ENCODE results near the gene SNX1.

DNA sequence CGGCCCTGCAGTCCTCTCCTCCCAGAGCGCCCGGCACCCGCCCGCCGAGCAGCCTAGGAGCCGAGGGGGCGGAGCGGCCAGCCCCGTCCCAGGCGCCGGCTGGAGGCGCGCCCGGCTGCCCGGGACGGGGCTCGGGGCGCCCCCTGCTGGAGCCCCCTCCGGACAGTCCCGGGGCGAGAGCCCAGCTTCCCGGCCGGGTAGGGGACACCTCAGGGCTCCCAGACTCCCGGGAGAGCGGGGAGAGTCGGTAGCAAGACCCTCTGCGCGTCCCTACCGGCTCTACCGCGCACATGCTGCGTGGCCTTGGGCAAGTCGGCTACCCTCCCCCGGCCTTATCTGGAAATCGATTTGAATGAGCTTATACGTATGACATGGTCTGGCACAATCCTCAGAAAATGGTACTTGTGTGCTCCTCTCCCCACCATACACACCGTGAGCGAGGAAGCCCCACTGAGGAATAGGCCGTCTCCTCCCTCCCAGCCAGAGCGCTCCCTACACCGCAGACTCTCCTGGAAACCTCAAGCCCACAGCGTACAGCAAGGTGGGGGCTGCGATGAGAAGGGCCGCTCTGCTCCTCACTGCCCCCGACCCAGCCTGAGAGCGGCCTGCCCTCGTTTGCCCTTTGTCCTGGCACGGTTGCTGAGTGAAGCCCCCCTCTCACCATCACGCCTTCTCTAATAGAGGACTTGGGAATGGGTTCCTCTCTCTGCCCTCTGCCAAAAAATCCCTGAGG is 49.2 kb upstream of the SNX1 start, which contains the start of gene DAPK2:
- TF ChIP-seq POLR2AphosphoS5 (IDR thresholded peaks at IDR 0.05; ENCODE audit: low read depth, low read length) (no peak), POLR2A (IDR thresholded peaks at IDR 0.05; ENCODE audit: low read depth, low read length) (no peak)

Data from GM12892 (cell line).